Neural cell (in vitro differentiated cells): Measurements from ENCODE around the gene RIBC2. TPM values are rescaled to one million over a fixed set of nuclear protein-coding genes. Genes with fewer than 3 reads are reported as not detected.

Experiments used
- H2AFZ ChIP-seq: fragments of 200-600, 300-800 bp; sonication (generic), shearing (Covaris generic); 2 replicates; pipeline ENCODE4 v1.6.0; 2014; ENCODE audit warnings: low read depth, mild to moderate bottlenecking, antibody characterized with exemption, low read length, moderate library complexity
- H3F3A ChIP-seq: fragments of 200-600 bp; shearing (Covaris generic); 2 replicates; pipeline ENCODE4 v1.6.1; 2016; ENCODE audit warnings: mild to moderate bottlenecking, moderate library complexity, mixed read lengths, antibody characterized with exemption, low read length; ENCODE audit not compliant: insufficient read depth, poor library complexity, severe bottlenecking
- H3K27ac ChIP-seq: fragments of 200-600, 300-800 bp; sonication (generic), shearing (Covaris generic); 2 replicates; pipeline ENCODE4 v1.5.1; 2014; ENCODE audit warnings: mild to moderate bottlenecking, low read length, moderate library complexity
- H3K27me3 ChIP-seq: fragments of 300-800, 200-600 bp; sonication (generic), shearing (Covaris generic); 2 replicates; pipeline ENCODE4 v1.6.0; 2014; ENCODE audit warnings: mild to moderate bottlenecking, low read depth, low read length, moderate library complexity; ENCODE audit not compliant: insufficient read depth
- H3K36me3 ChIP-seq: fragments of 300-800, 200-600 bp; sonication (generic), shearing (Covaris generic); 2 replicates; pipeline ENCODE4 v1.5.1; 2014; ENCODE audit warnings: mild to moderate bottlenecking, antibody characterized with exemption, low read length, moderate library complexity; ENCODE audit not compliant: insufficient read depth
- H3K4me2 ChIP-seq: fragments of 300-800, 200-600 bp; sonication (generic), shearing (Covaris generic); 2 replicates; pipeline ENCODE4 v1.6.0; 2014; ENCODE audit warnings: mild to moderate bottlenecking, low read length
- H3K4me3 ChIP-seq: fragments of 300-800, 200-600 bp; sonication (generic), shearing (Covaris generic); 2 replicates; pipeline ENCODE4 v1.5.1; 2014; ENCODE audit warnings: mild to moderate bottlenecking, low read length, moderate library complexity
- H3K79me2 ChIP-seq: fragments of 200-600 bp; shearing (Covaris generic); replicated peaks from 2 replicates; pipeline ENCODE4 v1.6.0; 2014; ENCODE audit warnings: mild to moderate bottlenecking, low read length, moderate library complexity; ENCODE audit not compliant: insufficient read depth
- H3K9ac ChIP-seq: fragments of 300-800, 200-600 bp; sonication (generic), shearing (Covaris generic); 2 replicates; pipeline ENCODE4 v1.6.1; 2016; ENCODE audit warnings: mild to moderate bottlenecking, low read length, mixed read lengths
- H3K9me2 ChIP-seq: fragments of 200-600 bp; shearing (Covaris generic); 2 replicates; pipeline ENCODE4 v1.6.1; 2016; ENCODE audit warnings: mild to moderate bottlenecking, low read length, mixed read lengths; ENCODE audit not compliant: insufficient read depth
- H3K9me3 ChIP-seq: fragments of 200-600, 300-800 bp; sonication (generic), shearing (Covaris generic); 2 replicates; pipeline ENCODE4 v1.6.1; 2016; ENCODE audit warnings: mild to moderate bottlenecking, mixed run types, low read length, moderate library complexity, mixed read lengths
- H4K20me1 ChIP-seq: fragments of 200-600 bp; shearing (Covaris generic); 2 replicates; pipeline ENCODE4 v1.6.1; 2016; ENCODE audit warnings: mild to moderate bottlenecking, mixed run types; ENCODE audit not compliant: insufficient read depth
- EP300 ChIP-seq: fragments of 450-650 bp; conservative IDR thresholded peaks from 2 replicates; pipeline ENCODE4 v1.6.1; 2014; ENCODE audit warnings: antibody characterized with exemption, mild to moderate bottlenecking, moderate library complexity; ENCODE audit not compliant: poor library complexity, severe bottlenecking
- EZH2 ChIP-seq: fragments of 200-600, 300-800 bp; shearing (Covaris generic), sonication (generic); IDR thresholded peaks from 2 replicates; pipeline ENCODE4 v1.6.1; 2014; ENCODE audit warnings: antibody characterized with exemption, low read length, borderline replicate concordance, mild to moderate bottlenecking; ENCODE audit not compliant: insufficient read depth, poor library complexity, severe bottlenecking
- MXI1 ChIP-seq: fragments of 450-650 bp; conservative IDR thresholded peaks from 2 replicates; pipeline ENCODE4 v1.6.1; 2014; ENCODE audit warnings: antibody characterized with exemption, mild to moderate bottlenecking; ENCODE audit not compliant: poor library complexity, severe bottlenecking
- POLR2AphosphoS5 ChIP-seq: IDR thresholded peaks from 2 replicates; pipeline ENCODE4 v1.6.1; 2012
- RAD21 ChIP-seq: fragments of 450-650 bp; conservative IDR thresholded peaks from 2 replicates; pipeline ENCODE4 v1.6.1; 2014; ENCODE audit warnings: antibody characterized with exemption, mild to moderate bottlenecking, moderate library complexity
- SMC3 ChIP-seq: fragments of 450-650 bp; conservative IDR thresholded peaks from 2 replicates; pipeline ENCODE4 v1.6.1; 2014; ENCODE audit warnings: antibody characterized with exemption, mild to moderate bottlenecking, moderate library complexity; ENCODE audit not compliant: poor library complexity
- TAF1 ChIP-seq: IDR thresholded peaks from 2 replicates; pipeline ENCODE4 v1.6.1; 2012; ENCODE audit warnings: low read depth
- polyA plus RNA-seq: library from polyadenylated mRNA; depleted of rRNA; stranded (reverse); fragments of >200 nt; gene quantifications from 2 replicates; pipeline ENCODE4 v1.2.3, GENCODE V29; 2014
- TF ChIP-seq, protein P1 (sequence below): fragments of 450-650 bp; IDR thresholded peaks from 2 replicates; pipeline ENCODE4 v1.5.1; 2014; ENCODE audit warnings: antibody characterized with exemption, mild to moderate bottlenecking, moderate library complexity; ENCODE audit not compliant: poor library complexity, severe bottlenecking
- TF ChIP-seq, protein P2 (sequence below): IDR thresholded peaks from 2 replicates; pipeline ENCODE4 v1.6.1; 2012; ENCODE audit warnings: borderline replicate concordance

The RIBC2 gene
- polyA plus RNA-seq, 1 donor from 2014 or later = not detected

- H2AFZ ChIP-seq = no peak overlapping the region
Measured at GRCh38 chr22:45475063-45475747, 61.7 kb downstream of the RIBC2 start.

GRCh38 chr22:45475851-45476514 is 62.5 kb downstream of the RIBC2 start:
- H3K27me3 ChIP-seq = no peaks in the 10 kb centered on the region
- no peak overlapping the region for H3K4me3 ChIP-seq
- no peaks in the 10 kb centered on the region for H3K36me3 ChIP-seq
- no peaks in the 10 kb centered on the region for H4K20me1 ChIP-seq
- no peak overlapping the region for H3K9ac ChIP-seq
- H2AFZ ChIP-seq = no peak overlapping the region
- no peaks in the 10 kb centered on the region for H3K9me2 ChIP-seq
- H3F3A ChIP-seq = no peaks in the 10 kb centered on the region
- TF ChIP-seq, protein P1, sequence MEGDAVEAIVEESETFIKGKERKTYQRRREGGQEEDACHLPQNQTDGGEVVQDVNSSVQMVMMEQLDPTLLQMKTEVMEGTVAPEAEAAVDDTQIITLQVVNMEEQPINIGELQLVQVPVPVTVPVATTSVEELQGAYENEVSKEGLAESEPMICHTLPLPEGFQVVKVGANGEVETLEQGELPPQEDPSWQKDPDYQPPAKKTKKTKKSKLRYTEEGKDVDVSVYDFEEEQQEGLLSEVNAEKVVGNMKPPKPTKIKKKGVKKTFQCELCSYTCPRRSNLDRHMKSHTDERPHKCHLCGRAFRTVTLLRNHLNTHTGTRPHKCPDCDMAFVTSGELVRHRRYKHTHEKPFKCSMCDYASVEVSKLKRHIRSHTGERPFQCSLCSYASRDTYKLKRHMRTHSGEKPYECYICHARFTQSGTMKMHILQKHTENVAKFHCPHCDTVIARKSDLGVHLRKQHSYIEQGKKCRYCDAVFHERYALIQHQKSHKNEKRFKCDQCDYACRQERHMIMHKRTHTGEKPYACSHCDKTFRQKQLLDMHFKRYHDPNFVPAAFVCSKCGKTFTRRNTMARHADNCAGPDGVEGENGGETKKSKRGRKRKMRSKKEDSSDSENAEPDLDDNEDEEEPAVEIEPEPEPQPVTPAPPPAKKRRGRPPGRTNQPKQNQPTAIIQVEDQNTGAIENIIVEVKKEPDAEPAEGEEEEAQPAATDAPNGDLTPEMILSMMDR = no peak
- TF ChIP-seq POLR2AphosphoS5 (no peak), RAD21 (no peak), TAF1 (no peak), MXI1 (no peak), SMC3 (no peak), EZH2 (no peak), EP300 (no peak)
- TF ChIP-seq, protein P2, sequence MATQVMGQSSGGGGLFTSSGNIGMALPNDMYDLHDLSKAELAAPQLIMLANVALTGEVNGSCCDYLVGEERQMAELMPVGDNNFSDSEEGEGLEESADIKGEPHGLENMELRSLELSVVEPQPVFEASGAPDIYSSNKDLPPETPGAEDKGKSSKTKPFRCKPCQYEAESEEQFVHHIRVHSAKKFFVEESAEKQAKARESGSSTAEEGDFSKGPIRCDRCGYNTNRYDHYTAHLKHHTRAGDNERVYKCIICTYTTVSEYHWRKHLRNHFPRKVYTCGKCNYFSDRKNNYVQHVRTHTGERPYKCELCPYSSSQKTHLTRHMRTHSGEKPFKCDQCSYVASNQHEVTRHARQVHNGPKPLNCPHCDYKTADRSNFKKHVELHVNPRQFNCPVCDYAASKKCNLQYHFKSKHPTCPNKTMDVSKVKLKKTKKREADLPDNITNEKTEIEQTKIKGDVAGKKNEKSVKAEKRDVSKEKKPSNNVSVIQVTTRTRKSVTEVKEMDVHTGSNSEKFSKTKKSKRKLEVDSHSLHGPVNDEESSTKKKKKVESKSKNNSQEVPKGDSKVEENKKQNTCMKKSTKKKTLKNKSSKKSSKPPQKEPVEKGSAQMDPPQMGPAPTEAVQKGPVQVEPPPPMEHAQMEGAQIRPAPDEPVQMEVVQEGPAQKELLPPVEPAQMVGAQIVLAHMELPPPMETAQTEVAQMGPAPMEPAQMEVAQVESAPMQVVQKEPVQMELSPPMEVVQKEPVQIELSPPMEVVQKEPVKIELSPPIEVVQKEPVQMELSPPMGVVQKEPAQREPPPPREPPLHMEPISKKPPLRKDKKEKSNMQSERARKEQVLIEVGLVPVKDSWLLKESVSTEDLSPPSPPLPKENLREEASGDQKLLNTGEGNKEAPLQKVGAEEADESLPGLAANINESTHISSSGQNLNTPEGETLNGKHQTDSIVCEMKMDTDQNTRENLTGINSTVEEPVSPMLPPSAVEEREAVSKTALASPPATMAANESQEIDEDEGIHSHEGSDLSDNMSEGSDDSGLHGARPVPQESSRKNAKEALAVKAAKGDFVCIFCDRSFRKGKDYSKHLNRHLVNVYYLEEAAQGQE = no peak
- no peaks in the 10 kb centered on the region for H3K9me3 ChIP-seq
- no peak overlapping the region for H3K27ac ChIP-seq
- no peak overlapping the region for H3K4me2 ChIP-seq
- no peaks in the 10 kb centered on the region for H3K79me2 ChIP-seq

More at GRCh38 chr22:45475063-45475747, 61.7 kb downstream of the RIBC2 start:
- TF ChIP-seq EZH2 (no peak), MXI1 (no peak), EP300 (no peak), RAD21 (no peak)
- no peak overlapping the region for H3K4me2 ChIP-seq
- H4K20me1 ChIP-seq = no peaks in the 10 kb centered on the region
- H3K9ac ChIP-seq = no peak overlapping the region
- H3K27ac ChIP-seq = no peak overlapping the region
- no peaks in the 10 kb centered on the region for H3F3A ChIP-seq
- no peaks in the 10 kb centered on the region for H3K79me2 ChIP-seq
- H3K36me3 ChIP-seq = no peaks in the 10 kb centered on the region
- no peaks in the 10 kb centered on the region for H3K27me3 ChIP-seq
- no peak overlapping the region for H3K4me3 ChIP-seq
- H3K9me2 ChIP-seq = no peaks in the 10 kb centered on the region
- no peaks in the 10 kb centered on the region for H3K9me3 ChIP-seq
